ENCODE data around the gene MUS81.

DNA sequence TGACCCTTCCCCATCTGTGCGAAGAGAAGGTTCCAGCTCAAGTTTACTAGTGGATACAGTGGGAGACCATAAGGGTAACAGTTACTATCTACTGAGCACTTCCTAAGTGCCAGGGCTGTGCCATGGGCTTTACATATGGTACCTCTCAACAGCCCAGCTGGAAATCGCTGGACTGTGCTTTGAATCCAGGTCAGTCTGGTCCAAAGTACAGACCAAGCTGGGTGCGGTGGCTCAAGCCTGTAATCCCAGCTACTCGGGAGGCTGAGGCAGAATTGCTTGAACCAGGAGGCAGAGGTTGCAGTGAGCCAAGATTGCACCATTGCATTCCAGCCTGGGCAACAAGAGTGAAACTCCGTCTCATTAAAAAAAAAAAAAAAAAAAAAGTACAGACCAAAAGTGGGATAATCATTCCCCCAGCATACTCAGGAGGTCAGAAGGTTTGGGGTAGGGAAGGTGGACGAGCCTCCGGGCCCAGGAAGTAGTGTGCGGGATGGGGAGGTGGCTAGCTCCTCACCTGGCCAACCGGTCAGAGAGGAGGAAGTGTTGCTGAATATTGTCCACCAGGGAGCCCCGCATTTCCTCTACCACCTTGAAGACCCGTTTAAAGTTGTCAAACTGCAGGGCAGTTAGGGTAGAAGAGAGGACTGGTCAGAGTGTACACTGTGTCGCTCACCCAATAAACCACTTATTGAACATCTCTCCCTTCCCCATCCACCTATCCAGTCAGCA lies 25.7 kb downstream of the MUS81 start:
- TF ChIP-seq, protein P1, sequence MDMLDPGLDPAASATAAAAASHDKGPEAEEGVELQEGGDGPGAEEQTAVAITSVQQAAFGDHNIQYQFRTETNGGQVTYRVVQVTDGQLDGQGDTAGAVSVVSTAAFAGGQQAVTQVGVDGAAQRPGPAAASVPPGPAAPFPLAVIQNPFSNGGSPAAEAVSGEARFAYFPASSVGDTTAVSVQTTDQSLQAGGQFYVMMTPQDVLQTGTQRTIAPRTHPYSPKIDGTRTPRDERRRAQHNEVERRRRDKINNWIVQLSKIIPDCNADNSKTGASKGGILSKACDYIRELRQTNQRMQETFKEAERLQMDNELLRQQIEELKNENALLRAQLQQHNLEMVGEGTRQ (CRISPR knock-in tag; IDR thresholded peaks at IDR 0.05) = no peak
- no peak for TF ChIP-seq KAT7 (CRISPR knock-in tag; IDR thresholded peaks at IDR 0.05; ENCODE audit: borderline replicate concordance)
- TF ChIP-seq, protein P2, sequence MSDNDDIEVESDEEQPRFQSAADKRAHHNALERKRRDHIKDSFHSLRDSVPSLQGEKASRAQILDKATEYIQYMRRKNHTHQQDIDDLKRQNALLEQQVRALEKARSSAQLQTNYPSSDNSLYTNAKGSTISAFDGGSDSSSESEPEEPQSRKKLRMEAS (CRISPR knock-in tag; IDR thresholded peaks at IDR 0.05) = no peak

Measured in WTC11 (cell line).